Tibial nerve (tissue), 4 donors: ENCODE measurements around the gene SCAPER.

Source experiments
- EP300 ChIP-seq, 2 donors: sonication (generic); formaldehyde crosslinking; IDR thresholded peaks; one replicate each; pipeline ENCODE4 v1.6.1; 2017; ENCODE audit warnings: antibody characterized with exemption in 2 of 2, mild to moderate bottlenecking in 1 of 2
- POLR2A ChIP-seq, 2 donors: fragments of 450-650 bp; IDR thresholded peaks; one replicate each; pipeline ENCODE4 v1.6.1; 2017; ENCODE audit warnings: antibody characterized with exemption in 2 of 2, mild to moderate bottlenecking in 2 of 2, moderate library complexity in 2 of 2
- TF ChIP-seq, protein P1 (sequence below), 5 experiments: fragments of 200-600 bp in 3 of 5; fragments of 450-650 bp in 2 of 5; sonication (generic) in 3 of 5; IDR thresholded peaks; one replicate each; pipeline ENCODE4 v1.5.1; 2016 to 2019; ENCODE audit warnings: antibody characterized with exemption in 5 of 5, mild to moderate bottlenecking in 3 of 5, moderate library complexity in 2 of 5

DNA sequence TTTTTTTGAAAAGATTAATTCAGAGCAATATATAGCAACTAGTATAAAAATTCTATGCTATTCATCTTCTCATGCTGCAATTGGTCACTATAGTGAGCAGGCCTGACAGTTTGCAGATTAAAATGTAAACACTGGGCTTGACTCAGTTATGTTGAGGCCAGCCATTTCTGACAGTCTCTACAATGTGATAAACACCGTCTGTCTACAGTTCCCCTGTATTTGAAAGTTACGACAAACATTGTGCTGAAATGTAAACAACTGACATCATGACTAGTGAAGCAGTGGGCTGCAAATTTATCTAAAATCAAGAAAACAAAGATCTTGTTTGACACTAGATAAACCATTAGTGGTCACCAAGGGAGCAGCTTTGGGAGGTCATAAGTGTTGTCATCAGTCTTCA lies 371.1 kb downstream of the SCAPER start:
- TF ChIP-seq POLR2A (IDR thresholded peaks at IDR 0.05) (no peak), EP300 (IDR thresholded peaks at IDR 0.05) (no peak)
- TF ChIP-seq, protein P1, sequence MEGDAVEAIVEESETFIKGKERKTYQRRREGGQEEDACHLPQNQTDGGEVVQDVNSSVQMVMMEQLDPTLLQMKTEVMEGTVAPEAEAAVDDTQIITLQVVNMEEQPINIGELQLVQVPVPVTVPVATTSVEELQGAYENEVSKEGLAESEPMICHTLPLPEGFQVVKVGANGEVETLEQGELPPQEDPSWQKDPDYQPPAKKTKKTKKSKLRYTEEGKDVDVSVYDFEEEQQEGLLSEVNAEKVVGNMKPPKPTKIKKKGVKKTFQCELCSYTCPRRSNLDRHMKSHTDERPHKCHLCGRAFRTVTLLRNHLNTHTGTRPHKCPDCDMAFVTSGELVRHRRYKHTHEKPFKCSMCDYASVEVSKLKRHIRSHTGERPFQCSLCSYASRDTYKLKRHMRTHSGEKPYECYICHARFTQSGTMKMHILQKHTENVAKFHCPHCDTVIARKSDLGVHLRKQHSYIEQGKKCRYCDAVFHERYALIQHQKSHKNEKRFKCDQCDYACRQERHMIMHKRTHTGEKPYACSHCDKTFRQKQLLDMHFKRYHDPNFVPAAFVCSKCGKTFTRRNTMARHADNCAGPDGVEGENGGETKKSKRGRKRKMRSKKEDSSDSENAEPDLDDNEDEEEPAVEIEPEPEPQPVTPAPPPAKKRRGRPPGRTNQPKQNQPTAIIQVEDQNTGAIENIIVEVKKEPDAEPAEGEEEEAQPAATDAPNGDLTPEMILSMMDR (IDR thresholded peaks at IDR 0.05), result no peak
